ENCODE results near the gene NUCB2.

Gene NUCB2

GRCh38 chr11:17354601-17354991, 78.1 kb downstream of the NUCB2 start:
- peak; percentile 70 for TF ChIP-seq CTCF (IDR thresholded peaks at IDR 0.05; ENCODE audit: low read depth, low read length)
- DNase-seq (ENCODE audit: extremely low read depth, low read depth), result no peak

GRCh38 chr11:17366495-17366894, 90.0 kb downstream of the NUCB2 start:
- DNase-seq (ENCODE audit: extremely low read depth, low read depth), result no peak

GRCh38 chr11:17368551-17368950, 92.0 kb downstream of the NUCB2 start:
- no peak for TF ChIP-seq CTCF (IDR thresholded peaks at IDR 0.05; ENCODE audit: low read depth, low read length)
- no peak for DNase-seq (ENCODE audit: extremely low read depth, low read depth)

More at GRCh38 chr11:17366495-17366894, 90.0 kb downstream of the NUCB2 start:
- no peak for TF ChIP-seq CTCF (IDR thresholded peaks at IDR 0.05; ENCODE audit: low read depth, low read length)

GRCh38 chr11:17369094-17369493, 92.6 kb downstream of the NUCB2 start:
- DNase-seq (ENCODE audit: extremely low read depth, low read depth), result no peak
- TF ChIP-seq CTCF (IDR thresholded peaks at IDR 0.05; ENCODE audit: low read depth, low read length), result no peak

GRCh38 chr11:17369684-17370243, 93.2 kb downstream of the NUCB2 start:
- no peak for TF ChIP-seq CTCF (IDR thresholded peaks at IDR 0.05; ENCODE audit: low read depth, low read length)
- DNase-seq (ENCODE audit: extremely low read depth, low read depth), result no peak

- DNase-seq (ENCODE audit: extremely low read depth, low read depth), result no peak
- no peak for TF ChIP-seq CTCF (IDR thresholded peaks at IDR 0.05; ENCODE audit: low read depth, low read length)
These were observed 95.1 kb downstream of the NUCB2 start for GRCh38 chr11:17371614-17372013.

GRCh38 chr11:17375547-17375946, 99.0 kb downstream of the NUCB2 start:
- TF ChIP-seq CTCF (IDR thresholded peaks at IDR 0.05; ENCODE audit: low read depth, low read length), result no peak
- DNase-seq (ENCODE audit: extremely low read depth, low read depth), result no peak

All from AG09319 (cell line).